DOHH2 (cell line): ENCODE data around the gene ANKRD2.

Experiments
- H3F3A ChIP-seq: fragments of 200-600 bp; sonication (generic), shearing (Covaris generic); 2 replicates; pipeline ENCODE4 v1.6.0; 2016; ENCODE audit warnings: antibody characterized with exemption, mild to moderate bottlenecking; ENCODE audit not compliant: control insufficient read depth, insufficient read depth
- H3K27ac ChIP-seq: fragments of 200-600 bp; sonication (generic); 2 replicates; pipeline ENCODE4 v1.5.1; 2014; ENCODE audit warnings: low read depth, mild to moderate bottlenecking, low read length, moderate library complexity
- H3K27me3 ChIP-seq: fragments of 200-600 bp; sonication (generic); 2 replicates; pipeline ENCODE4 v1.6.1; 2014; ENCODE audit warnings: mild to moderate bottlenecking, low read length, mixed read lengths; ENCODE audit not compliant: control insufficient read depth
- H3K36me3 ChIP-seq: fragments of 200-600 bp; sonication (generic); 2 replicates; pipeline ENCODE4 v1.6.1; 2014; ENCODE audit warnings: mild to moderate bottlenecking, low read length, moderate library complexity, mixed read lengths; ENCODE audit not compliant: control insufficient read depth
- H3K4me1 ChIP-seq: fragments of 200-600 bp; sonication (generic); 2 replicates; pipeline ENCODE4 v1.6.1; 2014; ENCODE audit warnings: mild to moderate bottlenecking, low read length, mixed read lengths; ENCODE audit not compliant: control insufficient read depth
- H3K4me2 ChIP-seq: fragments of 200-600 bp; sonication (generic); 2 replicates; pipeline ENCODE4 v1.6.0; 2014; ENCODE audit warnings: mild to moderate bottlenecking, low read length, moderate library complexity
- H3K4me3 ChIP-seq: fragments of 200-600 bp; sonication (generic); 2 replicates; pipeline ENCODE4 v1.5.1; 2014; ENCODE audit warnings: mild to moderate bottlenecking, low read length, mixed read lengths
- H3K79me2 ChIP-seq: fragments of 200-600 bp; sonication (generic); 2 replicates; pipeline ENCODE4 v1.6.1; 2014; ENCODE audit warnings: mild to moderate bottlenecking, low read length, mixed read lengths; ENCODE audit not compliant: control insufficient read depth
- H3K9me2 ChIP-seq: fragments of 200-600 bp; sonication (generic); replicated peaks from 2 replicates; pipeline ENCODE4 v1.6.1; 2014; ENCODE audit warnings: mild to moderate bottlenecking, low read length, mixed read lengths; ENCODE audit not compliant: control insufficient read depth
- H3K9me3 ChIP-seq: fragments of 200-600 bp; sonication (generic); 2 replicates; pipeline ENCODE4 v1.6.1; 2014; ENCODE audit warnings: antibody characterized with exemption, low read length, mixed read lengths; ENCODE audit not compliant: control insufficient read depth, insufficient read depth
- H4K20me1 ChIP-seq: fragments of 200-600 bp; sonication (generic); 2 replicates; pipeline ENCODE4 v1.6.0; 2014; ENCODE audit warnings: low read depth, mild to moderate bottlenecking, antibody characterized with exemption, low read length, moderate library complexity; ENCODE audit not compliant: control insufficient read depth, insufficient read depth
- EZH2phosphoT487 ChIP-seq: fragments of 200-600 bp; sonication (generic); IDR thresholded peaks from 2 replicates; pipeline ENCODE4 v1.6.1; 2017; ENCODE audit warnings: borderline replicate concordance, mild to moderate bottlenecking, antibody characterized with exemption, low read length, moderate library complexity, mixed read lengths
- TF ChIP-seq, protein P1 (sequence below): fragments of 200-600 bp; sonication (generic); IDR thresholded peaks from one replicate; pipeline ENCODE4 v1.5.1; 2014; ENCODE audit warnings: antibody characterized with exemption, mild to moderate bottlenecking, low read depth, low read length; ENCODE audit not compliant: poor library complexity, severe bottlenecking

ANKRD2 gene

DNA sequence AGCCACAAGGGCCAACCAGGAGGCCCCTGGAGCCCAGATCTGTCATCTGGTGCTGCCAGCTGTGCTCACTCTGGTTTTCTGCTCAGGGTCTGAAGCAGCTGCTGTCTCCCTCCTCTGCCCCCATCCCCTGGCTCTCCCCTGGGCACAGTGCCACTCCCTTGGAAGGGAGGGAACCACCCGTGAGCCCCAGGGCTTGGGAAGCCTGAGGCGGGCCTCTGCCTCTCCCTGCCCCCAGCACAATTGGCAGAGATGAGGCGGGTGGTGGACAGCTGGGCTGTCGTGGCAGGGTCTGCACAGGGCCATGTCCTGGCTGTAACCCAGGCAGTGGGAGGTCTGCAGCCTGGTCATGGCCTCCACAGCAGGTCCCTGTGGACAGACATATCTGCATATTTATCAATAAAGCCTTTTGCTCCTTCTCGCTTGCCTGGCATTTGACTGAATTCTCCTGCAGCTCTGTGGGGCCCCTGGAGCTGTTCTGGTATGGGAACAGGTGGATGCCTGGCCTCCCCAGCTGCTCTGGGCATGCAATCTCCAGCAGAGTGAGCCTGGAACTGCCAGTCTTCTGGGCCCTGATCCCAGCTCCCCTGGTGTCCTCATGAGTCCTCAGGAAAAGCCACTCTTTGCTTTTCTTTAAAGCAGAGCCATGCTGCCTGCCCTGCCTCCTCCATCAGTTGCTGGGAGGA lies 1.6 kb upstream of the ANKRD2 start:
- no peaks in the 10 kb centered on the region for H3K4me1 ChIP-seq
- no peak overlapping the region for H3K4me2 ChIP-seq

DNA sequence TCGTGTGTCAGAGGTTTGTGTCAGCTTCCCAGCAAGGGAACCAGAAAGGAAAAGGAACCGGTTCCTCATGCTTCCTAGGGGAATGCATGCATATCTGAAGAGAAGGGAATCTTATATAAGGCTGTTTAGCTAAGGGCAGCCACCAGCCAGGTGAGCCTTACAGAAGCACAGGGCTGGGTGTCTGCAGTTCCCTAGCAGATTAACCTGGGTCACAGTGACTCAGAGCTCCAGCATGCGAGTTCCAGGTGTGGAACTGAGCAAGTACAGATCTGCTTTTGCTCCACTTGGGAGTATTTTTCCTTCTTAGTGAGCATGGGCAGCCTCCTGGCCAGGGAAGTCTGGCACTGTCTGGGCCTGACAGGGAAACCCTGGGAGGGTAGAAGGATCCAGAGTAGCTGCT lies 957 bp upstream of the ANKRD2 start:
- TF ChIP-seq, protein P1, sequence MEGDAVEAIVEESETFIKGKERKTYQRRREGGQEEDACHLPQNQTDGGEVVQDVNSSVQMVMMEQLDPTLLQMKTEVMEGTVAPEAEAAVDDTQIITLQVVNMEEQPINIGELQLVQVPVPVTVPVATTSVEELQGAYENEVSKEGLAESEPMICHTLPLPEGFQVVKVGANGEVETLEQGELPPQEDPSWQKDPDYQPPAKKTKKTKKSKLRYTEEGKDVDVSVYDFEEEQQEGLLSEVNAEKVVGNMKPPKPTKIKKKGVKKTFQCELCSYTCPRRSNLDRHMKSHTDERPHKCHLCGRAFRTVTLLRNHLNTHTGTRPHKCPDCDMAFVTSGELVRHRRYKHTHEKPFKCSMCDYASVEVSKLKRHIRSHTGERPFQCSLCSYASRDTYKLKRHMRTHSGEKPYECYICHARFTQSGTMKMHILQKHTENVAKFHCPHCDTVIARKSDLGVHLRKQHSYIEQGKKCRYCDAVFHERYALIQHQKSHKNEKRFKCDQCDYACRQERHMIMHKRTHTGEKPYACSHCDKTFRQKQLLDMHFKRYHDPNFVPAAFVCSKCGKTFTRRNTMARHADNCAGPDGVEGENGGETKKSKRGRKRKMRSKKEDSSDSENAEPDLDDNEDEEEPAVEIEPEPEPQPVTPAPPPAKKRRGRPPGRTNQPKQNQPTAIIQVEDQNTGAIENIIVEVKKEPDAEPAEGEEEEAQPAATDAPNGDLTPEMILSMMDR: no peak
- no peak for TF ChIP-seq EZH2phosphoT487
- Histone ChIP-seq H3F3A (no peaks in the 10 kb centered on the region), H3K4me2 (no peak overlapping the region)

More for the DNA sequence above, 1.6 kb upstream of the ANKRD2 start:
- H3K79me2 ChIP-seq: no peaks in the 10 kb centered on the region
- TF ChIP-seq, protein P1: no peak
- TF ChIP-seq EZH2phosphoT487: no peak
- H3K9me3 ChIP-seq: no peaks in the 10 kb centered on the region
- H4K20me1 ChIP-seq: no peaks in the 10 kb centered on the region
- H3F3A ChIP-seq: no peaks in the 10 kb centered on the region
- no peak overlapping the region for H3K27ac ChIP-seq
- H3K27me3 ChIP-seq: no peaks in the 10 kb centered on the region
- no peaks in the 10 kb centered on the region for H3K36me3 ChIP-seq
- no peak overlapping the region for H3K4me3 ChIP-seq
- H3K9me2 ChIP-seq: no peaks in the 10 kb centered on the region

DNA sequence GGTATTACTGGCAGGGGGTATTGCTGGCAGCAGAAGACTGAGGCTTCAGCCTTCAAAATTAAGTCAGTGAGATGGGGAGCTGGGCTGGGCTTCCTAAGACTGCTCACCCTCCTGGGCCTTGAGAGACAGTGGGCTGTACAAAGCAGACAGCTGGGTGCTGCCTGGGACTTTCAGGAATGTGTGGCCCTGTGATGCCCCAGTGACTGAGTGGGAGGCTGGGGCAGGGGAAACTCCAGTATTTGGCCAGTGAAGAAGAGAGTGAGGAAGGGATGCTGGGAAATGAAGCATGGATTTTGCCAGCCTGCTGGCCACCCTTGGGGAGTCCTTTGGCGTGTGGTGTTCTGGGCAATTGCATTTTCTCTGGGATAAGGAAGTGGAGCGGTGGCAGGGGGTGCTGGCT lies 442 bp downstream of the ANKRD2 start:
- H3K4me2 ChIP-seq: no peak overlapping the region
- no peak overlapping the region for H3K27ac ChIP-seq
- H3K27me3 ChIP-seq: peaks cover 4% of the 10 kb centered on the region; the same call in 1 of the 2 replicates
- no peaks in the 10 kb centered on the region for H3K9me2 ChIP-seq
- no peaks in the 10 kb centered on the region for H3K36me3 ChIP-seq
- no peaks in the 10 kb centered on the region for H3K4me1 ChIP-seq
- no peaks in the 10 kb centered on the region for H3K79me2 ChIP-seq
- no peak overlapping the region for H3K4me3 ChIP-seq
- no peaks in the 10 kb centered on the region for H3F3A ChIP-seq
- no peaks in the 10 kb centered on the region for H3K9me3 ChIP-seq
- TF ChIP-seq EZH2phosphoT487: no peak
- TF ChIP-seq, protein P1: no peak
- H4K20me1 ChIP-seq: no peaks in the 10 kb centered on the region

More for the DNA sequence above, 957 bp upstream of the ANKRD2 start:
- Histone ChIP-seq H3K4me1 (no peaks in the 10 kb centered on the region), H3K9me3 (no peaks in the 10 kb centered on the region), H3K4me3 (no peak overlapping the region), H3K36me3 (no peaks in the 10 kb centered on the region), H4K20me1 (no peaks in the 10 kb centered on the region), H3K79me2 (no peaks in the 10 kb centered on the region), H3K27me3 (0 out of 2 replicates have a peak, but pooled peaks cover 4% of the 10 kb centered on the region), H3K27ac (no peak overlapping the region), H3K9me2 (no peaks in the 10 kb centered on the region)
